SK-N-SH treated with all-trans-retinoic acid at 6 μM for 48 hours (cell line): ENCODE measurements around the gene RNF167.

Experiments used
- CSDC2 ChIP-seq: fragments of 250-450 bp; sonication (Bioruptor Pico); IDR thresholded peaks from 2 replicates; pipeline ENCODE4 v1.5.0; 2020; ENCODE audit warnings: mild to moderate bottlenecking, moderate library complexity
- ESRRG ChIP-seq: fragments of 250-450 bp; sonication (Bioruptor Pico); IDR thresholded peaks from 2 replicates; pipeline ENCODE4 v1.6.1; 2021; ENCODE audit warnings: mild to moderate bottlenecking
- GLIS3 ChIP-seq: fragments of 250-450 bp; sonication (Bioruptor Pico); IDR thresholded peaks from 2 replicates; pipeline ENCODE4 v1.5.0; 2020; ENCODE audit warnings: mild to moderate bottlenecking, moderate library complexity
- PATZ1 ChIP-seq: fragments of 250-450 bp; sonication (Bioruptor Pico); IDR thresholded peaks from 2 replicates; pipeline ENCODE4 v1.8.0; 2020; ENCODE audit warnings: mild to moderate bottlenecking, moderate library complexity, borderline replicate concordance
- ZNF70 ChIP-seq: fragments of 450-650 bp; formaldehyde crosslinking; IDR thresholded peaks from 2 replicates; pipeline ENCODE4 v1.5.0; 2020; ENCODE audit warnings: mild to moderate bottlenecking, moderate library complexity

- no peak for TF ChIP-seq ESRRG
- no peak for TF ChIP-seq PATZ1 (CRISPR knock-in tag)
- no peak for TF ChIP-seq CSDC2
- no peak for TF ChIP-seq GLIS3 (CRISPR knock-in tag)
- TF ChIP-seq ZNF70 (CRISPR knock-in tag) = no peak
Observed at GRCh38 chr17:4959261-4959965, 19.3 kb downstream of the RNF167 start.
